Neutrophil (primary cell): ENCODE measurements around the gene PIEZO1.

Source experiments
- H3K27ac ChIP-seq: fragments of 200-600 bp; sonication (generic); 2 replicates; pipeline ENCODE4 v1.5.1; 2016; ENCODE audit warnings: mild to moderate bottlenecking, moderate library complexity
- H3K27me3 ChIP-seq: fragments of 200-600 bp; sonication (generic); 2 replicates; pipeline ENCODE4 v1.6.0; 2016; ENCODE audit warnings: mild to moderate bottlenecking
- H3K36me3 ChIP-seq: fragments of 200-600 bp; sonication (generic); 2 replicates; pipeline ENCODE4 v1.5.1; 2017
- H3K4me1 ChIP-seq, 2 experiments: fragments of 200-600 bp in 1 of 2; sonication (generic) in 1 of 2; 1 replicate in 1 of 2; 2 replicates in 1 of 2; pipeline versions ENCODE4 v1.5.1 to v1.6.1; 2013 to 2016; ENCODE audit warnings: low read depth in 1 of 2, low read length in 1 of 2, mild to moderate bottlenecking in 1 of 2, moderate library complexity in 1 of 2; ENCODE audit not compliant: control insufficient read depth in 1 of 2, insufficient read depth in 1 of 2
- H3K4me3 ChIP-seq, 2 experiments: fragments of 200-600 bp in 1 of 2; sonication (generic) in 1 of 2; 1 replicate in 1 of 2; 2 replicates in 1 of 2; pipeline ENCODE4 v1.5.1; 2013 to 2016; ENCODE audit warnings: low read depth in 1 of 2, low read length in 1 of 2, mild to moderate bottlenecking in 1 of 2, moderate library complexity in 1 of 2
- H3K9me3 ChIP-seq: fragments of 200-600 bp; sonication (generic); 2 replicates; pipeline ENCODE4 v1.5.1; 2016
- TF ChIP-seq, protein P1 (sequence below): fragments of 200-600 bp; sonication (generic); IDR thresholded peaks from 2 replicates; pipeline ENCODE4 v1.5.1; 2016; ENCODE audit warnings: antibody characterized with exemption

PIEZO1 gene

GRCh38 chr16:88754109-88754911 lies 30.7 kb downstream of the PIEZO1 start:
- Histone ChIP-seq H3K4me1 (peaks cover 0 to 2% of the 10 kb centered on the region in 2 experiments), H3K36me3 (no peaks in the 10 kb centered on the region), H3K27me3 (no peaks in the 10 kb centered on the region), H3K27ac (no peak overlapping the region), H3K9me3 (no peaks in the 10 kb centered on the region), H3K4me3 (no peak overlapping the region)
- TF ChIP-seq, protein P1, sequence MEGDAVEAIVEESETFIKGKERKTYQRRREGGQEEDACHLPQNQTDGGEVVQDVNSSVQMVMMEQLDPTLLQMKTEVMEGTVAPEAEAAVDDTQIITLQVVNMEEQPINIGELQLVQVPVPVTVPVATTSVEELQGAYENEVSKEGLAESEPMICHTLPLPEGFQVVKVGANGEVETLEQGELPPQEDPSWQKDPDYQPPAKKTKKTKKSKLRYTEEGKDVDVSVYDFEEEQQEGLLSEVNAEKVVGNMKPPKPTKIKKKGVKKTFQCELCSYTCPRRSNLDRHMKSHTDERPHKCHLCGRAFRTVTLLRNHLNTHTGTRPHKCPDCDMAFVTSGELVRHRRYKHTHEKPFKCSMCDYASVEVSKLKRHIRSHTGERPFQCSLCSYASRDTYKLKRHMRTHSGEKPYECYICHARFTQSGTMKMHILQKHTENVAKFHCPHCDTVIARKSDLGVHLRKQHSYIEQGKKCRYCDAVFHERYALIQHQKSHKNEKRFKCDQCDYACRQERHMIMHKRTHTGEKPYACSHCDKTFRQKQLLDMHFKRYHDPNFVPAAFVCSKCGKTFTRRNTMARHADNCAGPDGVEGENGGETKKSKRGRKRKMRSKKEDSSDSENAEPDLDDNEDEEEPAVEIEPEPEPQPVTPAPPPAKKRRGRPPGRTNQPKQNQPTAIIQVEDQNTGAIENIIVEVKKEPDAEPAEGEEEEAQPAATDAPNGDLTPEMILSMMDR, result no peak

- H3K4me3 ChIP-seq, result no peak overlapping the region
- TF ChIP-seq, protein P1, result no peak
- no peaks in the 10 kb centered on the region for H3K9me3 ChIP-seq
- H3K27me3 ChIP-seq, result no peaks in the 10 kb centered on the region
- no peaks in the 10 kb centered on the region for H3K36me3 ChIP-seq
- H3K27ac ChIP-seq, result no peak overlapping the region
- H3K4me1 ChIP-seq, result no peaks in the 10 kb centered on the region
These were observed 31.4 kb downstream of the PIEZO1 start for GRCh38 chr16:88753602-88754001.

DNA sequence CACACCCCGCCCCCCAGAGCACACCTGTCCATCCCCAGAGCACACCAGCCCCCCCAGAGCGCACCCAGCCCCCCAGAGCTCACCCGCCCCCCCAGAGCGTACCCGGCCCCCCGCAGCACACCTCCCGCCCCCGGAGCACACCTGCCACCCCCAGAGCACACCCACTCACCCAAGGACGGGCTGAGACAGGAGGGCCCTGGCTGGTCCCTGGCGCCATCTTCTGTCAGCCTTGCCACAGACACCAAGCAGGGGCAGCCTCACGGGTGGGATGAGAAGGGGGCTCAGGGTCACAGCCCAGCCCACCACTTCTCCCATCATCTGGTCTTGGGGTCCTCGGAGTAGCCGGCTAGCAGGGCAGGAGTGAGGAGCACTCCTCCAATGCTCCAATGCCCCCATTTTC lies 31.8 kb downstream of the PIEZO1 start:
- H3K9me3 ChIP-seq, result no peaks in the 10 kb centered on the region
- no peaks in the 10 kb centered on the region for H3K27me3 ChIP-seq
- no peaks in the 10 kb centered on the region for H3K4me1 ChIP-seq
- H3K4me3 ChIP-seq, result no peak overlapping the region
- TF ChIP-seq, protein P1, result no peak
- no peaks in the 10 kb centered on the region for H3K36me3 ChIP-seq
- no peak overlapping the region for H3K27ac ChIP-seq

DNA sequence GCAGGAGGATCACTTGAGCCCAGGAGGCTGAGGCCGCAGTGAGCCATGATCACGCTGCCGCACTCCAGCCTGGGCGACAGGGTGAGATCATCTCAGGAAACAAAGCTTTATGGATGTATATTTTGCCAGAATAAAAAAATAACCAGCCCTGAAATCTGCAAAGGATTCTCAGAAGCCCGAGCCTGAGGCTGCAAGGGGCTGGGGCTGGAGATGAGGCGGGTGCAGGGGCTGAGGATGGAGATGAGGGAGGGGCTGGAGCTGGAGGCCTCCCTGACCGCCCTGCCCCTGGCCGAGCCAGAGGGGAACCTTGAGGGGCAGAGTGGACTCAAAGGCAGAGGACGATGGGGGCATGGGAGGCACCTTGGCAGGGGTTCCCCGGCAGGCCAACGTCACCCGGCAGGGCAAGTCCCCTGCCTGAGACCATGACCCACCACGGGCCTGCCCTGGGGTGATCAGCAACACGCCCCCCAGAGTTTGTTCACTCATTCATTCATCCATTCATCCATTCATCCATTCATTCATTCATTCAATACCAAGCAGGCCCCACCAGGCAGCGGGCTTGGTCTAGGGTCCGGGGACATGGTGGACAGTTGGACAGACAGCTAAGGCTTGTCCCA lies 32.5 kb downstream of the PIEZO1 start:
- Histone ChIP-seq H3K27me3 (no peaks in the 10 kb centered on the region), H3K4me1 (peaks cover 0 to 3% of the 10 kb centered on the region in 2 experiments), H3K9me3 (no peaks in the 10 kb centered on the region), H3K27ac (no peak overlapping the region), H3K36me3 (no peaks in the 10 kb centered on the region), H3K4me3 (no peak overlapping the region)
- TF ChIP-seq, protein P1, result no peak

GRCh38 chr16:88750854-88751253 lies 34.2 kb downstream of the PIEZO1 start:
- Histone ChIP-seq H3K27ac (no peak overlapping the region), H3K9me3 (no peaks in the 10 kb centered on the region), H3K27me3 (no peaks in the 10 kb centered on the region), H3K36me3 (no peaks in the 10 kb centered on the region), H3K4me3 (no peak overlapping the region), H3K4me1 (peaks cover 2 to 15% of the 10 kb centered on the region in 2 experiments)
- TF ChIP-seq, protein P1, result no peak
